Activated T-cell treated with anti-CD3 and anti-CD28 coated beads for 48 hours (primary cell): ENCODE data around the gene CD69.

Source experiments
- DNase-seq: peaks from one replicate; pipeline ENCODE4 v3.0.0-alpha.2; 2020; ENCODE audit warnings: low read depth

Gene CD69

DNA sequence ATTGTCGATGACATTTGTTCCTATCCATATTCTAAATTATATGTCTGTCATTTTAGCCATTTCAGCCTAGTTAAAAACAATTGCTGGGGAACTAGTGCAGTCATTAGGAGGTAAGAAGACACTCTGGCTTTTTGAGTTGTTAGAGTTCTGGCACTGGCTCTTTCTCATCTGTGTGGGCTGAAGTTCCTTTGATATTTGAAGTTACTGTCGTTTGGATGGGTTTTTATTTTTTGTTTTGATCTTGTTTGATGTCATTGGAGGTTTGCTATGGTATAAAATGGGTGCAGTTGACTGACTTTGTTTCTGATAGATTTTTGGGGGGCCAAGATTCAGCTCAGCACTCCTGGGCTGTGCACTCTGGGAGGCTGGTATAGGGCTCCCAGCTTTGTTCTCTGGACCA lies 20.7 kb upstream of the CD69 start:
- no peak for DNase-seq

GRCh38 chr12:9779209-9779608 lies 18.5 kb upstream of the CD69 start:
- DNase-seq: no peak

DNA sequence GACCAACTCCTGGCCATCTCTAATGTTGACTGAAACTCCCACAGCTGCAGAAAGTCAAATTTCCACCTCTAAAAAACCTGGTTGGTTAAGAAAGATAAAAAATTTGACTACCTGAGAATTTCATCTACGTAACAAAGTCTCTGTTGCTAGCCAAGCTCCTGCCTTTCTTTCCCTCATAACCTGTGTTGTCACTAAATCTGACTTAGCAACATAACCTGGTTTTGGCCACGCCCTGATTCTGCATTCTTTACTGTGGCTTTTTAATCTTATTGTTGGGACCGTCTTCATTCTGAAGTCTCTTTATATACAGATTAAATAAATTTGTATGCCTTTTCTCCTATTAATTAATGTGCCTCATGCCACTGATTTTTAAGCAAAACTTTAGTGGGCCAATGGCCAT lies 16.1 kb upstream of the CD69 start:
- DNase-seq: no peak

- DNase-seq: no peak
These were observed 12.6 kb upstream of the CD69 start for GRCh38 chr12:9773216-9773877.

DNA sequence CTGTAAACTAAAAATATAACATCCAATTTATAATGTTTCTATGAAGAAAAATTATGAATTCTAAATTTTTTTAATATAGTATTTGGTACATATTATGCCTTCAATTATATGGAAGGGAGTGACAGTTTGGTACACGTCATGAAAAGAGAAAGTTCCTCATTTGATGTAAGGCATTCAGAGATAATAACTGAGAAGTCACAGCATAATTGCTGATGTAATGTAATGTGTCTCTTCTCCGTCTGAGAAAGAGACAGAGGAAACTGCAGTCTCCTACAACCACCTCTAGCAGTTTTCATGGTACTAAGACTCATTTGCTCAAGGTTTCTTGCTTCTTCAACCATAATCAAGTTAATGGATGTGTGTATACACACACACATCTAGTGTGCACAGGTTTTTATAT lies 2.3 kb upstream of the CD69 start:
- DNase-seq: no peak

GRCh38 chr12:9762369-9762768 lies 1.7 kb upstream of the CD69 start:
- DNase-seq: no peak

DNA sequence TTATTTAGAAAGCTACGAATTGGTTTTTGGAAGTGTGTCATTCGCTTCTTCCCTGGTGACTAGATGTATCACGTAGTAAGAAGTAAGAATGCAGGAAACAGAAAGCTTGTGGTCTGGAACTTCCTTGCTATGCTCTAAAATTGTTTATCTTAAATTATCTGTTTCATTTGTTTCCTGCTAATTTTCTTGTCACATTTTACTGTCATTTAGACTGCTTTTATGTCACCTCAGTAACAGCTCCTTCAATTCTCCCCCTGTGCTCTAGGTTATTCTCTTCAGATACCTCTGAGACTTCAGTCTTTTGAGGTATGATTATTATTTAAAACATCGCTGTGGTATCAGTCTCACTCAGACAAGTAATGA lies 699 bp upstream of the CD69 start:
- DNase-seq: no peak

DNA sequence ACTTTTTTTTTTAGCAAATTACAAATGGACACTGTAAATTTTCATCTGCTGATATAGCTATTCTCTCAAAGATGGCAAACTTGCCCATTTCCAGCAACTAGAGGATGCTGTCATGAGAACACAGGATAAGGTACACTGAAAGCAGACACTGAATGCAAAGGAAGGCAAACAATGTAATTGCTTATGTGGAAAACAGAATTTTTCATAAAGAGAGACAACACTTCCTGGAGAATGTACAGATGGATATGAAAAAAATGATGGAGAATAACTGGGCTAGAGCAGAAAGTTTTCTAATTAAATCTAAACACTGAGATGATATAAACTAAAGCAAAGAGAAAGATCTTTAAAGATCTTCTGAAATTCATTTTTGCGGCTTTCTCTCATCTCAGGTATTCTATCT lies 581 bp downstream of the CD69 start:
- DNase-seq: no peak

GRCh38 chr12:9759694-9760093 lies 1.0 kb downstream of the CD69 start:
- DNase-seq: no peak

- no peak for DNase-seq
These were observed 2.6 kb downstream of the CD69 start for GRCh38 chr12:9758119-9758518.

DNA sequence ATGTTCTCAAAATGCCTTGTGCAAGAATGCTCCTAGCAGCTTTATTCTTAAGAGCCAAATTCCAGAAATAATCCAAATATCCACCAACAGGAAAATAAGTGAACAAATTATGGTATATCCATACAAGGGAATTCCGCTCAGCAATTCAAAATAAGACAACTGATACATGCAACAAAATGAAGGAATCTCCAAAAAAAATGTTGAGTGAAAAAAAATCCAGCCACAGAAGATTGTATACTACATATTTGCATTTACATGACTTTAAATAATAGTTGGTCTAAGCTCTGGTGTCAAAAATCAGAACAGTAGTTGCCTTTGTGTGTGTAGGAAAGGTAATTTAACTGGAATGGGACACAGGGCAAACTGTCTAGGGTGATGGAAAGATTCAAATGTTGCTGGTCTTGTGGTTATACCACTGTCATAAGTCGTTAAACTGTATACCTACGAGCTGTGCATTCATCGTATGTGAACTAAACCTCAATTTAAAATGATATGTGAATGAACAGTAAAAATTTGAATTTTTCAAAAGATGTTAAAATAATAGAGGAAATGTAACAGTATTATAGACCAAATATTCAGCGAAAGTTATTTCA lies 3.2 kb downstream of the CD69 start:
- no peak for DNase-seq

DNA sequence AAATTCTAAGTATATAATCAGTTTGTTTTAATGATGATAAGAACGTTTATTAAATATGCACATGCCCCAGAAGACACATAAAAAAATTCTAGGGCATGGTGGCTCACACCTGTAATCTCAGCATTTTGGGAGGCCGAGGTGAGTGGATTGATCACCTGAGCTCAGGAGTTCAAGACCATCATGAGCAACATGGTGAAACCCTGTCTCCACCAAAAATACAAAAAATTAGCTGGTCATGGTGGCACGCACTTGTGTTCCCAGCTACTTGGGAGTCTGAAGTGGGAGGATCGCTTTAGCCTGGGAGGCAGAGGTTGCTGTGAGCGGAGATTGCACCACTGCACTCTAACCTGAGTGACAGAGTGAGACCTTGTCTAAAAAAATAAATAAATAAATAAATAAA lies 4.0 kb downstream of the CD69 start:
- DNase-seq: no peak

GRCh38 chr12:9756170-9756569 lies 4.5 kb downstream of the CD69 start:
- DNase-seq: no peak

- no peak for DNase-seq
These were observed 5.1 kb downstream of the CD69 start for GRCh38 chr12:9755567-9755966.

GRCh38 chr12:9755035-9755434 lies 5.7 kb downstream of the CD69 start:
- DNase-seq: no peak

DNA sequence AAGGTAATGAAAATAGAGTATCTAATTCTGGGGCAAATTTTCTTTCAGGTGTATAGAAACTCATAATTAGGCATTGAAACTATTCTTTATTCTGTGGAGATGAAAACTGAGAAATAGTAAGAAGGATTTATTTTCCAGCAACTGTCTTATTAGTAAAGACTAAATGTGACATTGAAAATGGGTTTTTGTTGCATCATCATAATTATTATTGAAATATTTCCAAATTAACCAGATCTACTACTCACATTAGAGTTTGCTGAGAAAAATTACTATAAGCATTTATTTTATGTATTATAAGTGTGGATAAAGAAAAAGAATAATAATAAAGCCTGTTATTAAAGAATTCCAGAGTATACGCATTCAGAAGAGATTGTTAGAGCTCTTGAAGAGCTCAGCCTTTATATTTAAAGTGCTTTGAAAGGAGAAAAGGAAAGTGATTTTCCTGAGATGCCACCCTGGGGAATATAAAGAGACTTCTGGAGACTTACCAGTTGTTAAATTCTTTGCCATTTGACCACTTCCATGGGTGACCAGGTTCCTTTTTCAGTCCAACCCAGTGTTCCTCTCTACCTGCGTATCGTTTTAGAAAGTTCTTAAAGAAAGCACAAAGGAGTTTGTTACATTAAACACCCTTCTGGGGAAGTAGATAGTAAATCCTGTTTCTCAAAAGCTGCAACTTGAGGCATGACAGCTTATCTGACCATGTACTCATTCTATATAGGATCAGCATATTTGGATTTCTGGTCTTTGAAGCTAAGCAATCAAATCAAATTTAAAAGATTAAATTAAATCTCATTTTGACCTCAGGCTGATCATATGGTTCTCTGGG lies 6.4 kb downstream of the CD69 start:
- DNase-seq: no peak

DNA sequence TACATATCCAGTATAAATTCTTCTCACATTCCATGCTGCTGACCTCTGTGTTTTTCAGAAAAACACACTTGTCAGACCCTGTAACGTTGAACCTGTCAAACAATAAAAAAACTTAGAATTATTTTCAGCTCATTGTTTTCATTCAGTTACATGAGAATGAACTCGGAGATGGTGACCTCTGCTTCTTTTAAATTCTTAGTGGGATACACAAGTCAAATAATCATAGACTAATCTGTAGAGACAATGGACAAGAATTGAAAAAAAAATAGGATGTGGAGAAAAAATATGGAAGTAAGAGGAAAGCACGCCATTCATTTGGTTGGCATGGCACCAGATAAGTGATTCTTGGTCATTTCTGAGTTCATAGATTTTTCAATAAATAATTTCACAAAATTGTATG lies 7.2 kb downstream of the CD69 start:
- DNase-seq: no peak

DNA sequence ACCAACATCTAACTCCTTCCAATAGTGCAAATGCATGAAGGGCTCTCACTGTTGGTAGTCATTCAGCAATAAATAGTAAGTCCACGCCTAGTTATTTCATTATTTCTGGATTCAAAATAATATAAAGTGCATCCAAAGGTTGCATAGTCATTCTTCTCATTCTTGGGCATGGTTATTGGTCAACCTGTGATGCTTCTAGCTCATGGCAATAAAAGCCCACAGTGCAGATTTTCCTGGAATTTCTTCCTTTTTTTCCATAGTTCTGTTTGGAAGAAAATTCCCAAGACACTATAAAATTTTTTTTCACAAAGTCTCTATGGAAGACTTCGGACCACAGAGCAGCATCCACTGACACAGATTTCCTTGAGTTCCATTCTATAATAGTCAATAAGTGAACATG lies 7.6 kb downstream of the CD69 start:
- no peak for DNase-seq

- no peak for DNase-seq
These were observed 8.4 kb downstream of the CD69 start for GRCh38 chr12:9752145-9752933.

DNA sequence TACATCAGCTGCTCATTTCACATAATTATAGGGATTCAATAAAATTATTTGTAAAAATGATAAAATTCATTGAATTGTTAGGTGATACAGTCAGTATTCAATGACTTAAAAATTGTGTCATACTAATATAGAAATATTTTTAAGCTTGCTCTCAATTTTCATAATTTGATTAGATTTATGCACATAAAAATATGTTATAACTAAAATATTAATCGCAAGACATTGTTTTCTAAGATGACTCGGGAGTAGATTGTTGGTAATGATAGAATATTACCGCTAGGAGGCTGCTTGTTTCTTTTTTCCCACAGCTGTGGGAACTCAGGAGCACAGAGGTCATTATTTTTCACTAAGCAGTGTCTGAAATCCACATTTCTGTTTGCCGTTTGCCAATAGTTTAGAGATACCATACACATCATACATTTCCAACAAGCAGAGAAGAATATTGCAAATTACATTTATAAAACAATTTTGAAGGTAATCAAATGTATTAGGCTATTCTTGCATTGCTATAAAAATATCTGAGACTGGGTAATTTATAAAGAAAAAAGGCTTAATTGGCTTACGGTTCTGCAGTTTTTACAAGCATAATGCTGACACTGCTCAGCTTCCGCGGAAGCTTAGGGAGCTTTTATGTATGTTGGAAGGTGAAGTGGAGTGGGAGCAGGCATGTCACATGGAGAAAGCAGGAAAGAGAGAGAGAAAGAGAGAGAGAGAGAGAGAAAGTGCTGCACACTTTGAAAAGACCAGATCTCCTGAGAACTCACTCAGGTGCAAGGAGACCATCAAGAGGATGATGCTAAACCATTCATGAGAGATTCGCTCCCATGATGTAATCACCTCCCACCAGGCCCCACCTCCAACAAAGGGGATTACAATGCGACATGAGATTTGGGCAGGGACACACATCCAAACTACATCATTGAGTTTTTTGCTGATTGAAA lies 9.2 kb downstream of the CD69 start:
- no peak for DNase-seq
